H9 (cell line): ENCODE measurements around the gene LARGE1. TPM values are rescaled to one million over a fixed set of nuclear protein-coding genes. Genes with fewer than 3 reads are reported as not detected.

Experiments
- DNase-seq: peaks from one replicate; pipeline ENCODE4 v3.0.0-alpha.2; 2017
- H2AFZ ChIP-seq: one replicate; pipeline ENCODE4 v1.6.1; 2013; ENCODE audit warnings: mild to moderate bottlenecking, low read length, control low read depth, moderate library complexity
- H2AK5ac ChIP-seq: 2 replicates; pipeline ENCODE4 v1.6.1; 2013; ENCODE audit warnings: low read length, control low read depth, mixed read lengths; ENCODE audit not compliant: insufficient read length
- H2BK120ac ChIP-seq: one replicate; pipeline ENCODE4 v1.6.1; 2013; ENCODE audit warnings: low read depth, mild to moderate bottlenecking, low read length, control low read depth, inconsistent platforms; ENCODE audit not compliant: poor library complexity, severe bottlenecking
- H2BK12ac ChIP-seq: 2 replicates; pipeline ENCODE4 v1.6.1; 2013; ENCODE audit warnings: low read length, control low read depth, mixed read lengths, low read depth; ENCODE audit not compliant: insufficient read length
- H2BK15ac ChIP-seq: 2 replicates; pipeline ENCODE4 v1.6.1; 2013; ENCODE audit warnings: low read depth, low read length, control low read depth
- H2BK20ac ChIP-seq: one replicate; pipeline ENCODE4 v1.6.1; 2013; ENCODE audit warnings: low read depth, mild to moderate bottlenecking, low read length, control low read depth, inconsistent platforms; ENCODE audit not compliant: poor library complexity, severe bottlenecking
- H2BK5ac ChIP-seq: 2 replicates; pipeline ENCODE4 v1.6.1; 2013; ENCODE audit warnings: low read length, control low read depth, mixed read lengths; ENCODE audit not compliant: insufficient read length
- H3K14ac ChIP-seq: 2 replicates; pipeline ENCODE4 v1.6.1; 2013; ENCODE audit warnings: low read length, control low read depth; ENCODE audit not compliant: insufficient read depth
- H3K18ac ChIP-seq: 2 replicates; pipeline ENCODE4 v1.6.1; 2013; ENCODE audit warnings: low read depth, mild to moderate bottlenecking, mixed read lengths, low read length, control low read depth; ENCODE audit not compliant: insufficient read length
- H3K23ac ChIP-seq: 2 replicates; pipeline ENCODE4 v1.6.1; 2013; ENCODE audit warnings: low read length, control low read depth, mixed read lengths, low read depth; ENCODE audit not compliant: insufficient read length
- H3K23me2 ChIP-seq: 2 replicates; pipeline ENCODE4 v1.6.1; 2013; ENCODE audit warnings: low read depth, mild to moderate bottlenecking, mixed read lengths, low read length, control low read depth; ENCODE audit not compliant: insufficient read length, poor library complexity, severe bottlenecking
- H3K27ac ChIP-seq: 2 replicates; pipeline ENCODE4 v1.5.1; 2013; ENCODE audit warnings: low read length, control low read depth, mixed read lengths, low read depth; ENCODE audit not compliant: insufficient read length
- H3K27me3 ChIP-seq: 2 replicates; pipeline ENCODE4 v1.6.1; 2013; ENCODE audit warnings: low read length, control low read depth, inconsistent platforms; ENCODE audit not compliant: insufficient read depth
- H3K4ac ChIP-seq: 2 replicates; pipeline ENCODE4 v1.6.1; 2013; ENCODE audit warnings: low read depth, mild to moderate bottlenecking, control low read depth, inconsistent platforms, low read length, moderate library complexity
- H3K4me1 ChIP-seq: 2 replicates; pipeline ENCODE4 v1.6.1; 2013; ENCODE audit warnings: low read length, control low read depth, inconsistent platforms; ENCODE audit not compliant: insufficient read depth
- H3K4me2 ChIP-seq: 2 replicates; pipeline ENCODE4 v1.6.1; 2013; ENCODE audit warnings: low read length, control low read depth, mixed read lengths; ENCODE audit not compliant: insufficient read length, insufficient read depth
- H3K56ac ChIP-seq: 2 replicates; pipeline ENCODE4 v1.6.1; 2013; ENCODE audit warnings: low read depth, mild to moderate bottlenecking, mixed read lengths, low read length, control low read depth; ENCODE audit not compliant: insufficient read length
- H3K79me1 ChIP-seq: 2 replicates; pipeline ENCODE4 v1.6.1; 2013; ENCODE audit warnings: low read depth, mild to moderate bottlenecking, moderate library complexity, low read length, control low read depth, inconsistent platforms; ENCODE audit not compliant: insufficient read depth, poor library complexity, severe bottlenecking
- H3K79me2 ChIP-seq: 2 replicates; pipeline ENCODE4 v1.6.1; 2013; ENCODE audit warnings: low read length, control low read depth, inconsistent platforms; ENCODE audit not compliant: insufficient read depth
- H3K9ac ChIP-seq: 2 replicates; pipeline ENCODE4 v1.6.1; 2013; ENCODE audit warnings: low read length, control low read depth, mixed read lengths; ENCODE audit not compliant: insufficient read length; ENCODE audit errors: extremely low read depth
- H3K9me3 ChIP-seq: one replicate; pipeline ENCODE4 v1.6.1; 2013; ENCODE audit warnings: low read depth, low read length, inconsistent platforms; ENCODE audit not compliant: control insufficient read depth
- H3T11ph ChIP-seq: one replicate; pipeline ENCODE4 v1.6.1; 2013; ENCODE audit warnings: mild to moderate bottlenecking, low read length, control low read depth, inconsistent platforms
- H4K20me1 ChIP-seq: one replicate; pipeline ENCODE4 v1.6.1; 2013; ENCODE audit not compliant: control insufficient read depth, insufficient read length, insufficient read depth
- H4K5ac ChIP-seq: 2 replicates; pipeline ENCODE4 v1.6.1; 2013; ENCODE audit warnings: low read depth, mild to moderate bottlenecking, mixed read lengths, low read length, control low read depth; ENCODE audit not compliant: insufficient read length
- H4K8ac ChIP-seq: replicated peaks from 2 replicates; pipeline ENCODE4 v1.6.1; 2013; ENCODE audit warnings: low read length, control low read depth, mixed read lengths, low read depth; ENCODE audit not compliant: insufficient read length
- H4K91ac ChIP-seq: 2 replicates; pipeline ENCODE4 v1.6.1; 2013; ENCODE audit warnings: low read depth, mild to moderate bottlenecking, moderate library complexity, mixed read lengths, low read length, control low read depth; ENCODE audit not compliant: insufficient read length
- H3K27ac Mint-ChIP-seq, 3 experiments: 2 replicates in 2 of 3; 3 replicates in 1 of 3; pipeline ENCODE4 v1.8.0; 2020 to 2021; ENCODE audit warnings: mixed read lengths in 3 of 3, mild to moderate bottlenecking in 1 of 3, moderate library complexity in 1 of 3
- H3K27me3 Mint-ChIP-seq: 2 replicates; pipeline ENCODE4 v1.8.0; 2021; ENCODE audit warnings: low read depth, mild to moderate bottlenecking, moderate library complexity, mixed read lengths
- H3K36me3 Mint-ChIP-seq, 3 experiments: 2 replicates in 2 of 3; 3 replicates in 1 of 3; pipeline ENCODE4 v1.8.0; 2020 to 2021; ENCODE audit warnings: low read depth in 3 of 3, mixed read lengths in 3 of 3; ENCODE audit not compliant: insufficient read depth in 1 of 3
- H3K4me1 Mint-ChIP-seq, 2 experiments: 2 replicates each; pipeline ENCODE4 v1.8.0; 2020; ENCODE audit warnings: mixed read lengths in 2 of 2
- H3K4me3 Mint-ChIP-seq, 2 experiments: 2 replicates in 1 of 2; 3 replicates in 1 of 2; pipeline ENCODE4 v1.8.0; 2020 to 2021; ENCODE audit warnings: mild to moderate bottlenecking in 2 of 2, mixed read lengths in 2 of 2, moderate library complexity in 1 of 2
- H3K9me3 Mint-ChIP-seq, 2 experiments: 2 replicates in 1 of 2; 3 replicates in 1 of 2; pipeline ENCODE4 v1.8.0; 2020; ENCODE audit warnings: mild to moderate bottlenecking in 2 of 2, mixed read lengths in 2 of 2, moderate library complexity in 1 of 2
- WGBS: extraction: QIAGEN DNeasy Blood & Tissue Kit; methylation state at CpG from one replicate; pipeline ENCODE4 v1.1.7; 2013; ENCODE audit warnings: missing lambda C conversion rate, low lambda C conversion rate, mixed read lengths; ENCODE audit not compliant: insufficient read length; ENCODE audit errors: extremely low coverage; 5-methylcytosine and 5-hydroxymethylcytosine counted together
- total RNA-seq: library from RNA; stranded (reverse); gene quantifications from 2 replicates; pipeline ENCODE4 v1.2.1, GENCODE V29; 2021
- TF ChIP-seq, protein P1 (sequence below): fragments of 200-600 bp; sonication (generic); conservative IDR thresholded peaks from 3 replicates; pipeline ENCODE4 v1.8.0; 2021; ENCODE audit warnings: antibody characterized with exemption, mild to moderate bottlenecking

The LARGE1 gene
- total RNA-seq, 1 experiment from 2014 or later, result 43.5 TPM

DNA sequence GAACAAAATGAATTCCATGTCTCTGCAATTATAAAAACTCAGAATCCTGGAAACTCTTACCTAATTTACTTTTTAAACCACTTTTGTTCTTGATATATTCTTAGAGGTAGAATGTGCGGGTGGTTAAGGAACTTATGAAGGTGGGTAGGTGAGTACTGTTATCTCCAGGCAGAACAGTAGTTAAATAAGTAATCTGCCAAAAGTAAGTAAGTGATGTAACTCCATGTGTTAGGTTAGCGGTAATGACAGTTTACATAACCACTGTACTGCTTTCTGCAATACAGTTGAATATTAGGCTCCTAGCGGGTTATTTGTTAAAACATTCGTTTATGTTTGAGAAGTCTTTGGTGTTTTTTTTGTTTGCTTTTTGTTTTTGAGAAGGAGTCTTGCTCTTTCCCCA lies 7.1 kb downstream of the LARGE1 start:
- H2BK12ac ChIP-seq, result no peak overlapping the region
- no peak overlapping the region for H4K5ac ChIP-seq
- no peak overlapping the region for H3K56ac ChIP-seq
- no peak overlapping the region for H3T11ph ChIP-seq
- no peak overlapping the region for H2BK5ac ChIP-seq
- no peak overlapping the region for H3K9ac ChIP-seq
- TF ChIP-seq, protein P1, sequence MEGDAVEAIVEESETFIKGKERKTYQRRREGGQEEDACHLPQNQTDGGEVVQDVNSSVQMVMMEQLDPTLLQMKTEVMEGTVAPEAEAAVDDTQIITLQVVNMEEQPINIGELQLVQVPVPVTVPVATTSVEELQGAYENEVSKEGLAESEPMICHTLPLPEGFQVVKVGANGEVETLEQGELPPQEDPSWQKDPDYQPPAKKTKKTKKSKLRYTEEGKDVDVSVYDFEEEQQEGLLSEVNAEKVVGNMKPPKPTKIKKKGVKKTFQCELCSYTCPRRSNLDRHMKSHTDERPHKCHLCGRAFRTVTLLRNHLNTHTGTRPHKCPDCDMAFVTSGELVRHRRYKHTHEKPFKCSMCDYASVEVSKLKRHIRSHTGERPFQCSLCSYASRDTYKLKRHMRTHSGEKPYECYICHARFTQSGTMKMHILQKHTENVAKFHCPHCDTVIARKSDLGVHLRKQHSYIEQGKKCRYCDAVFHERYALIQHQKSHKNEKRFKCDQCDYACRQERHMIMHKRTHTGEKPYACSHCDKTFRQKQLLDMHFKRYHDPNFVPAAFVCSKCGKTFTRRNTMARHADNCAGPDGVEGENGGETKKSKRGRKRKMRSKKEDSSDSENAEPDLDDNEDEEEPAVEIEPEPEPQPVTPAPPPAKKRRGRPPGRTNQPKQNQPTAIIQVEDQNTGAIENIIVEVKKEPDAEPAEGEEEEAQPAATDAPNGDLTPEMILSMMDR, result no peak
- no CpG with 5 or more reads among the region's 4 CpGs for WGBS
- Mint-ChIP-seq H3K27ac (no peak overlapping the region), H3K36me3 (peaks cover 15 to 27% (median 22%) of the 10 kb centered on the region in 3 experiments; a peak in 6 of 7 replicates), H3K9me3 (no peaks in the 10 kb centered on the region), H3K4me1 (peaks cover 80 to 82% of the 10 kb centered on the region in 2 experiments), H3K27me3 (peaks cover 4% of the 10 kb centered on the region), H3K4me3 (no peak overlapping the region)
- no peak overlapping the region for H2AK5ac ChIP-seq
- peaks cover 7% of the 10 kb centered on the region for H3K79me1 ChIP-seq
- no peak overlapping the region for H3K23ac ChIP-seq
- H3K79me2 ChIP-seq, result peaks cover 75% of the 10 kb centered on the region
- H3K18ac ChIP-seq, result no peak overlapping the region
- no peak overlapping the region for H2BK120ac ChIP-seq
- H4K20me1 ChIP-seq, result no peaks in the 10 kb centered on the region
- H3K27me3 ChIP-seq, result no peaks in the 10 kb centered on the region
- peaks cover 11% of the 10 kb centered on the region; the same call in 1 of the 2 replicates for H3K4me1 ChIP-seq
- H3K23me2 ChIP-seq, result no peaks in the 10 kb centered on the region
- DNase-seq, result no peak
- no peak overlapping the region for H3K4ac ChIP-seq
- H3K14ac ChIP-seq, result no peak overlapping the region
- H2BK20ac ChIP-seq, result no peak overlapping the region
- H3K9me3 ChIP-seq, result no peaks in the 10 kb centered on the region
- H3K4me2 ChIP-seq, result no peak overlapping the region
- no peak overlapping the region for H4K91ac ChIP-seq
- H2BK15ac ChIP-seq, result no peak overlapping the region
- no peak overlapping the region for H4K8ac ChIP-seq
- H2AFZ ChIP-seq, result no peak overlapping the region
- H3K27ac ChIP-seq, result no peak overlapping the region
